Effector CD8-positive, alpha-beta T cell (primary cell): ENCODE results near the gene ANO2.

Experiments used
- DNase-seq: peaks from one replicate; lab custom pipeline; 2025; lab: John Stamatoyannopoulos, UW

ANO2 gene

DNA sequence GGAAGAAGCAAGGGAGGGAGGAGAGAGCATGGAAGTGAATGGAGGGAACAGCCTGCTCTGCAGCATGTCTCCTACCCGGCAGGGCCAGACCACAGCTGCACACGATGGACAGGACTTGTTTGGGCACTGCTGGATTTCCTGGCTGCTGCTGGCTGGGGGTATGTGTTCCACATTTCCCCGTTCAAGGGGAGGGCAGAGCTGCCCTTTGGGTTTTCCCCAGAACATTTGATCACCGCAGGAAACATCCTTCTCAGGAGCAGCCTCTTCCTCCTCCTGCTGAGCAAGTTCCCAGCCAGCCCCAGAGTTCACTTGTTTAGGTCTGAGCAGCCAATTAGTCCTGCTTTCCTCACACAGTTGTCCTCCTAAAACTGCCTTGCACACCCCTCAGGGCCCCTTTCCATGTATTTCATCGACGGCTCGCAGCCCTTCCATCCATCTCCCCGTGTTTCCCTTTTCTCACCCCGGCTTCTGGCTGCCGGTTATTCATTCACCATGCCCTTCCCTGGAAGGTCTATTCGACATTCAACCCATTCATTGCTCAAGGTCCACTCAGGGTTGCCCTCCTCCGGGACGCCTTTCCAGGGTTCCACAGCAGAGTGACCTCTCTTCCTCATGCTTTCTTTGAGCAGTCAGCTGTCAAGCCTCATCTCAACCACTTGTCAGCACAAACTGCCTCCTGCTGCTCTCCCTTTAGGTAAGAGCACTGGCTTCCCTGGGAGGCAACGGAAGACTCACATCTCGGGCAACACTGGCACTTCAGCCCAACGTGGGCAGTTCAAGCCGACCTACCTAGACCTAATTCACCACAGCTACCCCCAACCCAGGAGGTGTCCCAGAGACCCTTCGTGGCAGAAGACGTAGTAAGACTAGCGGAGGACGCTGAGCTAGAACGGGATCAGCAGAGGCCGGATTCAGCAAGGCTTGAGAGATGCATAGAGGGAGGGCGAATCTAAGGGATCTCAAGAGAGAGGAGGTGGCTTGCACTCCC is 20.1 kb upstream of the ANO2 start:
- no peak for DNase-seq

DNA sequence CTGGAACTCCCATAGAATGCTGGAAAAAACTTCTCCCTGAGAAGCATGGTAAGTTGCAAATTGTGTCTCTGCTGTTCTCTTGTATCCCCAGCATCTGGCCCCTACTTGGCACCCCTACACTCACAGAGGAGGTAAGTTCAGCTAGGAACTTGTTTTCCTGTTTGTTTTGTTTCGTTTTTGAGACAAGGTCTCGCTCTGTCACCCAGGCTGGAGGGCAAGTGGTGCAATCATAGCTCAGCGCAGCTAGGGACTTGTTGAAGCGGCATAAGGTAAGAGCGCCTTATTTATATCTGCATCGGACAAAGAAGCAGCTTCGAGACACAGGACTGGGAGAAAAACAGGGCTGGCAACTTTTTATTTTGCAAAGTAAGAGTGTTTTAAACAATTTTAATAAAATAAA is 18.5 kb upstream of the ANO2 start:
- no peak for DNase-seq

DNA sequence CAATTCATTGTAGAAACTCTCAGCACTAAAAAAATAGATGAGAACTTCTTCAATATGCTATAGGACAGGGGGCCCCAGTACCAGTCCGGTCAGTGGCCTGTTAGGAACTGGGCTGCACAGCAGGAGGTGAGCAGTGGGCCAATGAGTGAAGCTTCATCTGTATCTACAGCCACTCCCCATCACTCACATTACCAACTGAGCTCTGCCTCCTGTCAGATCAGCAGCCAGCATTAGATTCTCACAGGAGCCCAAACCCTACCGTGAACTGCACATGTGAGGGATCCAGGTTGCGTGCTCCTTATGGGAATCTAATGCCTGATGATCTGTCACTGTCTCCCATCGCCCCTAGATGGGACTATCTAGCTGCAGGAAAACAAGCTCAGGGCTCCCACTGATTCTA is 15.7 kb upstream of the ANO2 start:
- no peak for DNase-seq

DNA sequence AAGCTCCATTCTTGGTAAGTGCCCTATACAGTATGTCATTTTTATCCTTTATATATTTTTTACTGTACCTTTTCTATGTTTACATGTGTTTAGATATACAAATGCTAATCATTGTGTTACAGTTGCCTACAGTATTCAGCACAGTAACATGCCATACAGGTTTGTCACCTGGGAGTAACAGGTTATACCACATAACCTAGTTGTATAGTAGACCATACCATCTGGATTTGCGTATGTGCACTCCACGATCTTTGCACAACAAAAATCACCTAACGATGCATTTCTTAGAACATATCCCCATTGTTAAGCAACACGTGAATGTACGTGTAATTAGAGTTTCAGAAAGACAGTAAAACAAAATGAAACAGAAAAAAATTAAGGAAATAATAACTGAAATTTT is 11.9 kb upstream of the ANO2 start:
- no peak for DNase-seq

DNA sequence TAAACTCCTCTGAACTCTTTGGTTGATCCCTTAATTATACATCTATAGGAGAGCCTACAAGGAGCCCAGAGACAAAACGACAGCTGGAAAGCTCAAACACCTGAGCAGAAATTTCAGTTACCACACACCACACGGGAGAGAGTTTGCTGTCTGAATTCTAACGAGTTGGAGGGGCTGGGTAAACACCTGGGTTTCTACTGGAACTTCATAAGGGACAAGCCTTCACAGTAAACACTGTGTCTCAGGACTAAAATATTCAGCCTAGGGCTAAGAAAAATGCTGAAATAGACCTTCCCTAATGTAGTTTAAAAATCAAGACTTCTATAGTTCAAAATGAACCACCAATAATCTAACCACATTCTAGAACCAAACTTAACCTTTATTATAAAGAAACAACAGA is 9.6 kb upstream of the ANO2 start:
- no peak for DNase-seq

DNA sequence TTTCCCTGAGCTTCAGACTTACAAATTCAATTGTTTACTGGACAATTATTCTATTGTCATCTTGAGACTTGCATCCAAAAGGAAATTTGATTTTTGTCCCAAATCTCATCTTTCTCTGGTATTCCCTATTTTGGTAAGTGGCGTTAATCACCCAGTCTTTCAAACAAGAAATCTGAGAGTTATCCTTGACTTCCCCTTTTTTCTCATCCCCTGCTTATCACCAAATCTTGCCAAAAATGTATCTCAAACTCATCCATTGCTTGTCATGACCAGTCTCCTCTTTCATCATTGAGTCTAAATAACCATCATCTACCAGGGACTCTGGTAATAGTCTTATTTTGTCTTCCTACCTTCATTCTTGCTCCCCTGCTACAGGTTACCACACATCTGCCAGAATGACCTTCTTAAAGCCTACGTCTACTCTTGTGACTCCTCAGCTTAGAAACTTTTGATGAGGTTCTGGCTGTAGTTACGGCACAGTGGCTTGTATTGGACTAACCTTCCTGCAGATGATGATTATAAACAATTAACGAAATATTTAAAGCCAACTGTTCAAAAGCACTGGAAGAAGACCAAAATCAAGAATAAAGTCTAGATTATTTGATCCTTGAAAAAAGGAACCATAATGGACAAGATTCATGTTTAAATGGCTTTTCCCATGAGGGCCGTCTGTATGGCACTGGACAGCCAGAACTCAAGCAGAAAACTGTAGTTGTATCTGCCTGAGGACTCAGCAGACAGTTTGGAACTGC is 9.0 kb upstream of the ANO2 start:
- DNase-seq, result no peak

DNA sequence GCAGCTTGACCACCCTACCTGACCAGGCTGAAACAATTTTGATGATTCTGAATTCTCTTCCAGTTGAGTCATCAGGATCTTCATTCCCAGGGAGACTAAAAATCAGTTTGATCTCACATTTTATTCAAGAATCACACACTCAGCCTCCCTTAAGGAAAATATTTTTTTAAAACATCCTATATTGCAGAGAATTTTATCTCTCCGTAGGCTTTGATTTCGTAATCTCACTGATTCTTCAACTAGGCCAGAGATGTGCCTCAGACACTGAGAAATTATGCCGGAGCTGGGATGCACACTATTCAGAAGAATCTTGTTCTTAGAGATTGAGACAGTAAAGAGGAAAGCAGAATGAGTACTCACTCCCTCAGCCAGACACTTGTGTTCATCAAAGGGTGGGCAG is 7.0 kb upstream of the ANO2 start:
- DNase-seq, result no peak

DNA sequence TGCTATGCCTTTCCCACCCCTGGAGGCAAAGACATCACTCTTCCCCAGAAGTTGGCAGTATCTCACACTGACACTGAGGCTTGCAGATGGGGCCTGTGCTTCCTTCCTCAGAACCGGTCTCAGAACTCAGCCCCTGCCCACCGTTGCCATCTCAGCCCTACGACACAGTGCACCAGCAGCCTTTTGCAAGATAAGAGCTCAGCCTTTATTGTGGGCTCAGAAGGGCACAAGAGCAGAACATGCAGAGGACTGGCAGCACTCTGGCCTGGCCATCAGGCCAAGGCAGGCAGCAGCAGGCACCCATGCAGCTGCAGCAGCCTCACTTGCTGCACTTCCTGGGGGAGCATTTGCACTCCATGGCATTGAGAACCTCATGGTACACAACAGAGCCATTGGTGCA is 3.6 kb upstream of the ANO2 start:
- DNase-seq, result no peak

DNA sequence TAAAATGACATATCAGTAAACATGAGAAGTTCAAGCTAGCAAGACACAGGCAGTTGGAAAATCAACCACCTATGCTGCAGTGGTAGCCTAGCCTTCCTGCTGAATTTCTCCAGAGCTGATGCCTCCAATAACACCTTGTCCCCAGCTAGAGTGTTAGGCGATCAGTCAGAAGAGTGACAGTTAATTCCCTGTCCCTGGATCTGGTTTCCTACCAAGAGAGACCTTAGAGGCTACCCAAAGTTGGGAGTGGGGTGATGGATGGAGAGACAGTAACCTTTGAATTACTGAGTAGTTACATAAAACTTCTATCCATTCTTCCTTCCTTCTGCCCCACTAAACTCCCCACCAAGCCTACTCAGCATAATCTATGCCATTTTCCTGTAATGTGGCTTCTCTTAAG is 1.9 kb upstream of the ANO2 start:
- no peak for DNase-seq

DNA sequence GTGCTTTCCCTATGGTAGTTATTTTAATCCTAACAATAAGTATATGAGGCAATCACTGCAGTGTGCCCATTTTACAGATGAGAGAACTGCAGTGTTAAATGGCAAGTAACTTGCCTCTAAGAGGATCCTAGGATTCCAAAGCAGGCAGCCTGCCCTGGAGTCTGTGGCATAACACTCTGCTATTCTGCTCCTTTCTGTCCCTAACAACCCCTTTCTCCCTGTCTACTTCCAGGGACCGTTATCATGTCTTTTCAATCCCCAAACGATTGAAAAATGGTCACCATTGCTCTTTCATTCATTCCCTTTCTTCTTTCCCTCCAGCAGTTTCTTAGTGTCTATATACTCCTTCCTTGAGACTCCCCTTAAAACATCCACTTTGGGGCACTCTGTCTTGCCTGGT is 1.3 kb upstream of the ANO2 start:
- DNase-seq, result no peak

DNA sequence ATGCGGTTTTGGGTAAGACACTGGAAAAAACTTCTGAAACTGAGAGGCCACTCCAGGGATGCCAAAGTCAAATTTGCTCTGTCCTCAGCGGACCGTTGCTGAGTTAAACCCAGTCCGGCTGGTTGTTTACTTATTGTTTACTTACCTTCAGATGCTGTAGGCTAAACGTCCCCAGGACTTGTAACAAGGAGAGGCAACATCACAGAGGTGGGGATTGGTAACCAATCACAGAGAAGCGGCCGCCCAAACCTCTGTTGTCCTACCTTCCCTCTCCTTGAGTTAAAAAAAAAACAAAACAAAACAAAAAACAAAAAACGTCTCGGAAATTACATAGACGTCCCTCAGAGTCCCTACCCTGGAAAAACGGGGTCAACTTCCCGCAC is 380 bp downstream of the ANO2 start:
- no peak for DNase-seq

DNA sequence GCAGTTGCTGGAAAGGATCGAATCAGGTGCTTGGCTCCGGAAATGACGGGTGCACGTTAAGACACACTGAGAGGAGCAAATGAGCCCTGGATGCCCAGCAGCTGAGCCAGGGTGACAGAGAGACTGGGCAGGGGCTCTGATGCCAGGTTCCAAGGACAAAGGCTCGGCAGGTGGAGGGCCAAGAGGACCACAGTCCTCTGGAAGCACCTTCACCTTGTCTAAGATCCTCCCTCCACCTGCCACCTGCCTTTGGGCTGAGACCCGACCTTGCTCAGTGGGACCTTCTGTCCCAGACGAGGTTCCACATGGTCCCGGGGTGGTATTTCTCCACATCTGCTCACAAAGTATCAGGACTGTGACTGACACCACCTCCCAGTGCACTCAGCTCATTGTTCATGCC is 1.0 kb downstream of the ANO2 start:
- DNase-seq, result no peak

DNA sequence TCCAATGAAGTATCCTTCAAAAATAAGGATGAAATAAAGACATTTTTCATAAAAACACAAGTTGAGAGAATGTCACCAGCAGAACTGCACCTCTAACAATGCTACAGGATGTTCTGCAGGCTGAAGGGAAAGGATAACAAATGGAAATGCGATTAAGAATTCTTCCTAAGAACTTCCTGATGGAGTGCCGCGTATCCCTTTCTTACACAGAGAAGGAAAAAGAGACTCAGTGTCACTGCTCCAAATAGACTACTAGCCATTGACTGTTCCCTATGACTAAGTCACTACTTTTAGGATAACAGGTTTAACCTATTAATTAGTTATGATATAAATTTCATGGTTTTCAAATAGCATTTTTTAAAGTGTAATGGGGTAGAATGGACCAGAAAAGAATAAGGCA is 3.2 kb downstream of the ANO2 start:
- no peak for DNase-seq

DNA sequence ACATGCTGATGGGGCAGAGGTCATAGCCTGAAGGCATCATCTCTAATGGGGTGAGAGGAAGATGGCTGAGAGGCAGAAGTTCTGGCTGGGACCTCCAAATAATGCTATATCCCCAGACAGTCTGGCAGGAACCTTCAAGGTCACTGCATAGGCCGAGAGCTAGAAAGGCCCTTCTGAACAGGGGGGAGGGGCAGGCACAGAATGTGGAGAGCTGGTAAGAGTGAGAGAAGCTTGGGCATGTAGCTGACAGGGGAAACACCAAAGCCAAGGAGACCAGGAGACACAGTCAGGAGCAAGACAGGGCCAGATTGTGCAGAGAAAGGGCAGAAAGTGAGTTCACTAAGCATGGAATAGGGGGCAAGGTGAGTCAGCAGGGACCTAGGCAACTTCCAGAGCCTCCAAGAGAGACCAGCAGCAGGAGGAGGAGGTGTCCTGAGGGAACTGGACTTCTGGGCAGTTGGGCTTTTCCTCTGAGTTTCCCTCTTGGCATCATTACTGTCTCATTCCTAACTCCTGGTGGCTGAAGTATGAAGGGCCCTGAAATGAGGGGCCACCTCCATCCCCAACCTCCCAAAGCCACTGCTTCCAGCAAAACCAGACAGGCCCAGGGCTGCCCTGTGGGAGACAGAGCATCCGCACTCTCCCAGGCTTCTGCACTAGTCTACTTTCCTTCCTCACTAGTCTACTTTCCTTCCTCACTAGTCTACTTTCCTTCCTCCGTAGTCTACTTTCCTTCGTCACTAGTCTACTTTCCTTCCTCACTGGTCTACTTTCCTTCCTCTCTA is 17.1 kb downstream of the ANO2 start:
- no peak for DNase-seq

DNA sequence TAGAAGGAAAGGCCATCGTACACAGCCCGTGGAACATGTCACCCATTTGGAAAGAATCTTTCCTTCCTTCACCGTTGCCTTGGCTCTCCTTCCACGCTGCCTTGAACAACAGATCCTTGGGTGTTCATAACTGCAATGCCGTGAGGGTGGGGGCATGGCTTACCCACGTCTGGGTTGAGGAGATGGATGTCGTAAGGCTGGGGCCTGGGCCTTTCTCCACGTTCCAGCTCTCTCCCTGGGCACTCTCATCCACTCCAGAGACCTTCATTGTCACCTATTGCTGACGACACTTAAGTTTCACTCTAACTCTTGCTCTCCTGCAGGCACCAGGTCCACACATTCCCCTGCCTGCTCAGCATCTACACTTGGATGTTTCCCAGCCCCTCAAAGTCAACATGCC is 19.4 kb downstream of the ANO2 start:
- DNase-seq, result no peak

DNA sequence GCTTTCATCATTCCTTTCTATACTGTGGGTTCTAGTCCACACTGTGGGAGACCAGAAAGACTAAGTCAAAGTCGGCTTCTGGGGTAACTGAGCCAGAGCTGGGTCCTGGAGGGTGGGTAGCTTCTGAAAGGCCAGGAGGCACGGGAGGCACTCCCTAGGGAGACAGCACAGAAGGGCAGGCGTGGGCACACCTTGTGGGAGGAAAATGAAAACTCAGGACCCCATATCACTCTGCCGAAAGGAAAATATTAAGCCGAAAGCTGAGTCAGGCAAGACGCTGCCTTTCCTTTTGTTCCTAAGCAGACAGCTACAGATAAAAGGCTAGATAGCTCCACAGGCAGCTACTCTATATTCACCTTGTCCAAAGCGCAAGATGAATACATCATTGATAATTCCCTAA is 20.7 kb downstream of the ANO2 start:
- DNase-seq, result no peak

DNA sequence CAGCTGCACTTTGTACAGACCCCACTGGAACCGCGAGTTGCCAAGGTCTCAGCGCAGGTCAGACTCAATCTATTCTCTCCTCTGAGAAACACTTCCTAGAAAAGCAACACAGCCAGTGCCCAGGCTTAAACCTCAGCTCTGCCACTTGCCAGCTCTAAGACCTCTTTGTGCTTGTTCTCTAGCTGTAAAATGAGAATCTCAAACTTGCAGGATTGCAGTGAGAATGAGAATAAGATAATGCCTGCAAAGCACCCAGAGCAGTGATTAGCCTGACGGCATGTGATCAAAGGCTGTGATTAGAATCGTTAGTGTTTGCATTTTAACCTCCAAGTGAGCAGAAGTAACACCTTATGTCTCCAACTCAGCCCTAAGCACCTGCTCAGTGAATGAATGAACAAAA is 21.3 kb downstream of the ANO2 start:
- no peak for DNase-seq

DNA sequence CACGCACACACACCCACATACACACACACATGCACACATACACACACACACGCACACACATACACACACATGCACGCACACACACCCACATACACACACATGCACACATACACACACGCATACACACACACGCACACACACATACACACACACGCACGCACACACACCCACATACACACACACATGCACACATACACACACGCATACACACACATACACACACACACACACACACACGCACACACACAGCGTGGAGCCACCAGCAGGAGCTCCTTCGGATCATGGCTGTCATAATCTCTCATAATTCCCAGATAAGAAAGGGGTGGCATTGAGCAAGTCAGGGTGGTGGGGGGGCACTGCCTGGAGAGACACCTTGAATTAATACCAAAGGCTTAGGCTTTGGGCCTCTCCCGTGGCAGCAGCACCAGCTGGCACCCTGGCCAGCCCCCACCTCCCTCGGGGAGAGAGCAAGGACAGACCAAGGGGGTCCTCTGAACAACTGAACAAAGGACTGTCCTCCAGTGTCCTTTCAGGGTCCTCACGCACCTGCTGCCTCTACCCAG is 21.9 kb downstream of the ANO2 start:
- DNase-seq, result no peak

DNA sequence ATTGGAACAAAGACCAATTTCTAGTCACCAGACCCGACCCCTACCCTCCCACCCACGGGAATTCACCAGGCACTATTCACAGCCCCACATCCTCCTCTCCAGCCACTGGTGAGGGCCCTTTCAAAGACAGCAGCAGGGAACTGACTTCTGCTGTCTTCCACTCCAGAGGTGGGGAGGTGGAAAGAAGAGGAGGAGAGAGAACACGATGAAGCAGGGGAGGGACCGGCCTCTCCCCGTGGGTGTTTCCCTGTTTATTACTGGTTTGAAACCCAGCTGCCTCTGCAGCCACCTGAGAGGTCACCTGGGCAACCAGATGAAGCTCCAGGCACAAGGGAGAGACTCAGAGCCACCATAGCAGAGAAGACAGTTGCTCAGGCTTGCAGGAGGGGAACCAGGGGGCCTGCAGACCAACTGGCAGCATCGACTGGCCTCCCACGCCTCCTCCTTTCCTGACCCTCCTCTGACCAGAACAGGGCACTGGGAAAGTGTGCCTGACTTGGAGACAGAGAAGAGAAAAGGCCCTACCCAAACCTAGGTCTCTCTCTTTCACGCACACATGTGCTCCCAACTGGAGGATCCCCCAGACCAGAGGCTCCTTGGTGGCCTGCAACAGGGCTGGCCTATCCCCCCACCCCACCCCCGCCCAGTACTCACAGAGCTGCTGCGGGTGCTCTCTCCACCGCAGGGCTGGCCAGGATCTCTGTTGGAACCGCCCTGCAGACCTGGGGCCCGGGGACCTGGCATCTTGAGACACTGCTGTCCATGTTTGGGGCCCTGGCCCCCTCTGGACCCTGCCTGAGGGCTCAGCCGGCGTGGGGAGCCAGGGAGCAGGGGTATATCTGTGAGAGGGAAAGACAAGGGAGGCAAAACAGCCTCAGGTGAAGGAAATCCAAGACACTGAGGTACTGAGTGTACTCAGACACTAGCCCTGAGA is 22.8 kb downstream of the ANO2 start:
- DNase-seq, result no peak

DNA sequence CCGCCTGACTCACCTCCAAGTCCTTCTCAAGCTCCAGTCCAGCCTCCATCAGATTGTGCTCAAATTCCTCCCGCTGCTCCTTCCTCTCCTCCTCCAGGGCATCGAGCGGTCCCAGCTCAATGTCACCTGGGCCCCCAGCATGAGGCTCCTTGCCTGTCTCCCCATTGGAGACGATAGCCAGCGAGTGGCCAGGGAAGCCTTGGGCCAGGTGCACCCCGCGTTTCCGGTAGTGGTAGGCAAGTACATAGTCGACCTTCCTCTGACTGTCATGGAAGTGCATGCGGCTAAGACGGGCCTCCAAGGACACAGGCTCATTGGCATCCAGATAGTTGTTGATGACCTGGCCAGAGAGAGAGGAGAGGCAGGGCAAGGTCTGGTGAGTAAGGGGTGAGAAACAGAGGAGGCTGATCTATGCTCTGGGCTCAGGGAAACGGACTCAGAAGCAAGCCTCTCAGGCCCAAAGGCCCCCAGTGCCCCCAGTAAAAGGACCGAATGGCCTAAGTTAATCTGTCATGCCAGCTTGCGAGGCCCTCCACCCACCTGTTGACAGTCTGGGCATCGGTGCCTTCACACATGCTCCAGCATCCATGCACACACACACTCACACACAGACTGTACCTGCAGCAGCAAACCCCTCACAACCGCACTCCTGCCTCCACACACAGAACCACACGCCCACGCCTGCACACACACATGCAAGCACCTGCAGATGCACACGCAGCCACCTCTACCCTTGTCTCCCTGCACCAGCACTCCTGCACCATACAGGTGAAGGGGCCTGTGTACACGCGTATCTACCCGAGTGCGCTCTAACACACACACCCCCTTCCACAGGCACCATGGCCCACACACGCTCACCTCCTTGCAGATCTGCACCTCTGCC is 23.8 kb downstream of the ANO2 start:
- no peak for DNase-seq
